ENCODE results near the gene GSK3B. TPM values are rescaled to one million over a fixed set of nuclear protein-coding genes. Genes with fewer than 3 reads are reported as not detected.

The GSK3B gene
- total and polyA plus RNA-seq, 2 donors (not counting 3 experiments of a cell fraction or from before 2014, with no cell fraction given) = 22.1 to 50.1 TPM

GRCh38 chr3:120029749-120030148, 64.5 kb downstream of the GSK3B start:
- Histone ChIP-seq H3K27me3 (ENCODE audit: control insufficient read depth in 2 of 2, insufficient read depth in 2 of 2, low read length in 2 of 2) (no peaks in the 10 kb centered on the region), H3K9ac (replicated peaks; ENCODE audit: extremely low read depth, insufficient read depth, low read length) (no peak overlapping the region), H3K9me3 (replicated peaks; ENCODE audit: control insufficient read depth, insufficient read depth, low read length) (no peaks in the 10 kb centered on the region), H3K79me2 (ENCODE audit: control insufficient read depth, insufficient read depth, low read length) (peaks cover 98% of the 10 kb centered on the region), H4K20me1 (replicated peaks; ENCODE audit: control insufficient read depth, extremely low read depth, insufficient read depth, low read length) (peaks cover 18% of the 10 kb centered on the region), H3K36me3 (ENCODE audit: control insufficient read depth in 2 of 2, extremely low read depth in 1 of 2, insufficient read depth in 2 of 2, low read length in 2 of 2) (no peaks in the 10 kb centered on the region), H2AFZ (ENCODE audit: low read depth, low read length) (no peak overlapping the region), H3K4me2 (ENCODE audit: insufficient read depth, low read length) (no peak overlapping the region), H3K4me1 (ENCODE audit: control insufficient read depth, extremely low read depth, insufficient read depth, low read length) (no peaks in the 10 kb centered on the region), H3K4me3 (replicated peaks in 1 of 3; ENCODE audit: insufficient read depth in 1 of 3, low read depth in 1 of 3, low read length in 3 of 3) (no peak overlapping the region), H3K9me1 (replicated peaks; ENCODE audit: control insufficient read depth, extremely low read depth, insufficient read depth, low read length) (no peaks in the 10 kb centered on the region), H3K27ac (ENCODE audit: insufficient read depth, low read depth, low read length) (no peak overlapping the region)
- ChIA-PET POLR2A (no interaction called here), CTCF (no interaction called here)
- no peak for FAIRE-seq
- intact Hi-C loops (cut with micrococcal nuclease) = no loop called here
- dilution Hi-C loops (cut with MboI; ENCODE audit: extremely low pct_ligation_motif_present, low sequenced_read_pairs) = no loop called here
- TF ChIP-seq POLR2AphosphoS5 (IDR thresholded peaks at IDR 0.05; ENCODE audit: insufficient read depth, low read depth, low read length) (no peak), POLR2A (IDR thresholded peaks at IDR 0.05; ENCODE audit: low read depth, low read length) (no peak), JUN (IDR thresholded peaks at IDR 0.05; ENCODE audit: borderline replicate concordance, insufficient read depth, insufficient read length, low read depth) (no peak), EZH2 (IDR thresholded peaks at IDR 0.05; ENCODE audit: borderline replicate concordance, low read depth, low read length, severe bottlenecking) (no peak), MYC (IDR thresholded peaks at IDR 0.05; ENCODE audit: low read depth, low read length) (no peak), CTCF (IDR thresholded peaks at IDR 0.05; ENCODE audit: extremely low read depth in 1 of 2, insufficient read depth in 1 of 2, low read depth in 1 of 2, low read length in 2 of 2) (no peak), MAX (IDR thresholded peaks at IDR 0.05; ENCODE audit: insufficient read depth, insufficient read length) (no peak), GATA2 (IDR thresholded peaks at IDR 0.05; ENCODE audit: insufficient read depth, insufficient read length, low read depth, low read length) (no peak)
- no peak for DNase-seq (ENCODE audit: low read depth, low spot score)
- BruUV-seq (replicated peaks) = no TSS peak
